Jurkat, Clone E6-1 (cell line): ENCODE data around the gene PLA2R1.
"Not testable (repeated sequence)": the region's sequence is repeated elsewhere in the genome, so short reads cannot be mapped to it uniquely, and the experiment has no call there.

Source experiments
- DNase-seq: peaks from one replicate; pipeline ENCODE4 v3.0.0-alpha.2; 2011; ENCODE audit warnings: low read depth, low spot score
- H3K4me3 ChIP-seq: 2 replicates; pipeline ENCODE4 v1.5.1; 2011; ENCODE audit warnings: mild to moderate bottlenecking, low read length, control low read depth, moderate library complexity

PLA2R1 gene

DNA sequence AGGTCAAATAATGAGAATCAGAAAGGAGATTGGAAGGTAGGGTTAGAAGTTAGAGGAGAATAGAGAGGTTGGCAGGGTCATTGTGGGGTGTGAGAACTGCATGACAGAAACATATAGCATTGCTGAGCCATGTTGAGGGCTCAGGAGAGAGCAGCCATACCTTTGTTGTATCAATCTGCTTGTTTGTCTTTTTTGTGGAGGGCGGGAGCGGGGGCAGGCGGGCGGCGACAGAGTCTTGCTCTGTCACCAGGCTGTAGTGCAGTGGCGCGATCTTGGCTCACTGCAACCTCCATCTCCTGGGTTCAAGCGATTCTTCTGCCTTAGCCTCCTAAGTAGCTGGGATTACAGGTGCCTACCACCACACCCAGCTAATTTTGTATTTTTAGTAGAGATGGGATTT lies 23.8 kb downstream of the PLA2R1 start:
- not testable (repeated sequence) for H3K4me3 ChIP-seq, DNase-seq

DNA sequence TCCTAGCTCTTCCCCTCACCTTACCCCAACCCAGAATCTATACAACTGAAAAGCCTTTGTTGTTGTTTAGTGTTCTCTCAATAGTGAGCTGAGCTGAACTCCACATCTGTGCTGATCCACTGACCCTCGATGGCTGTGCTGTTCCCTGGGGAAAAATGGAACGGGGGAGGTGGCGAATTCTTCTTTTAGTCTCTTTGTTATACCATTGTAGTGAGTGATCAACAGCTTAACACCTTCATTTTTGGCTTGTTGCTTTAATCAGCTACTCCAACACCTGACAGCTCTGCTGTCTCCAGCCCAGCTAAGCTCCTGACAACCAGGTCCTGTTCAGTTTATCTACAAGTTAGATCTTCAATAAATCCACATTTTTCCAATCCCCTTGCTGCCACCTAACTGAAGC lies 25.7 kb downstream of the PLA2R1 start:
- no peak overlapping the region for H3K4me3 ChIP-seq
- DNase-seq, result no peak

DNA sequence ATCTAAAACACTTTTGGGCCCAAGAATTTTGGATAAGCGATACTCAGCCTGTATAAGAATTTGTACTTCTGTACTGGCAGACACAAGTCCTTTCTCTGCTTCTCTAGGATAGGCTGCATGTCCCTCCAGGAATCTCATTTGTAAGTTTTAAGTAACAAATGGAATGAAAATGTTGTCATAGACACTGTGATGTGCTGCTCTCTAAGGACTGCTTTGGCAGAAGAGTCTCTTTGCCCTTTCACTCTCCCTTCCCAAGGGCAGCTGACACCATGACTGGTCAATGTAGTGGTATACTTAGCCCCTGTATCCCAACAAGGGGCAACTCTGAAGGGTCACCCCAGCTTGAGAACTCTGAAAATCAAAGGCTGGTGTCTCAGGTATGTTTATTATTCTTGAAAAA lies 27.3 kb downstream of the PLA2R1 start:
- no peak overlapping the region for H3K4me3 ChIP-seq
- DNase-seq, result no peak

DNA sequence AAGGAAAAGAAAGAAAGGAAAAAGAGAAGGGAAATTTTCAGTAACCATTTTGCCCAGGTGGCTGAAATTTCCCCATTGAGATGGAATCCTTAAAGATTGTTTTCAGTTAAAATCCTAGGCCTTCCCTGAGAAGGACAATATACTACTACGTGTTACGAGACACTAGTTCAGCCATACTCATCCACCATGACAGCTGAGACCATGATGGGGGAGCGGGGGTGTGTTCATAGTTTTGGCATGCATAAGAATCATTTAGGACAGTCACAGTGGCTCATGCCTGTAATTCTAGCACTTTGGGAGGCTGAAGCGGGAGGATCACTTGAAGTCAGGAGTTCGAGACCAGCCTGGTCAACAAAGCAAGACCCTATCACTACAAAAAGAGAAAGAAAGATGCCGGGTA lies 28.0 kb downstream of the PLA2R1 start:
- no peak overlapping the region for H3K4me3 ChIP-seq
- DNase-seq, result no peak

DNA sequence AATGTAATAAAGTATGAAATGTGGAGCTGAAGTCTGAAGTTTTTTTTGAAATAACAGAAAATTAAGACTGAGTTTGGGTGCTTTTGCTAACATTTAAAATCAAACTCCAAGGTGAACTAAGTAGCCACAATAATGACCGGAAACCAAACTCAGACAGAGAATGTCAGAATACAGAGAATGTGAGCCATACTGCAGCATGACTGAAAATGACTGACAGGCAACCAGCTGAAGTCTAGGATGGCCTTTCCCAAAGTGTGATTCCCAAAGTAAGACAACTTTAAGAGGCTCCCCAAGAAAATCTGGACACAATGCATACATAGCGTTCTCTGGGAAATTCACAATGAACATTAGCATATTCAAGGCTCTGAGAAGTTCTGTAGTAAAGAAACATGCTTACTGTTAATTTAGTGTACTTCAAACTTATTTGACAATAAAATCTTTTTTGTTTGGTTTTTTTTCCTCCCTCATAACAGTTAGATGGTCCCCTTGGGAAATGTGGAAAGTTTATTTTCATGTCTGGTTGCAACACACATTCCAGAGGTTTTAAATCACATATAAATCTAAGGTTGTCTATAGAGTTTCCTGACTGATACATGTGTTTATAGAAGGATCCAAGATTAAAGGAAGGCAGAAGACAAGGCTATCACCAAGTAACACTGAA lies 28.6 kb downstream of the PLA2R1 start:
- no peak for DNase-seq
- no peak overlapping the region for H3K4me3 ChIP-seq

DNA sequence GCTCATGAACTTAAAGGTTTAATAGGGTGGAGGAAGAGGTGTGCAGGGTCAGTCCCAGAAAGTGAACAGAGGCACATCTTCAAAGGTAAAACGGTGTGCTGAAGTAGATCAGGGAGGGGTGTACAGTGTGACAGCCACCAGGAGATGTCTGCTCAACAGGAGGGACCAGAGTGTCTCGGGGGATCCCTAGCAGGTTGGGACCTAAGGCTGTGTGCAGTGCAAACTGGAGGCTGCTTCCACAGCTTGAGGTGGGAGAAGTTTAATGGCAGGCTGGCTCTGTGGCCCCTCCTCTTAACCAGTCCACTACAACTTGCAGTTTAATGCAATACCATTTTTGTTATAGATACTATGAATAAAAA lies 33.2 kb downstream of the PLA2R1 start:
- DNase-seq, result no peak
- H3K4me3 ChIP-seq, result no peak overlapping the region

DNA sequence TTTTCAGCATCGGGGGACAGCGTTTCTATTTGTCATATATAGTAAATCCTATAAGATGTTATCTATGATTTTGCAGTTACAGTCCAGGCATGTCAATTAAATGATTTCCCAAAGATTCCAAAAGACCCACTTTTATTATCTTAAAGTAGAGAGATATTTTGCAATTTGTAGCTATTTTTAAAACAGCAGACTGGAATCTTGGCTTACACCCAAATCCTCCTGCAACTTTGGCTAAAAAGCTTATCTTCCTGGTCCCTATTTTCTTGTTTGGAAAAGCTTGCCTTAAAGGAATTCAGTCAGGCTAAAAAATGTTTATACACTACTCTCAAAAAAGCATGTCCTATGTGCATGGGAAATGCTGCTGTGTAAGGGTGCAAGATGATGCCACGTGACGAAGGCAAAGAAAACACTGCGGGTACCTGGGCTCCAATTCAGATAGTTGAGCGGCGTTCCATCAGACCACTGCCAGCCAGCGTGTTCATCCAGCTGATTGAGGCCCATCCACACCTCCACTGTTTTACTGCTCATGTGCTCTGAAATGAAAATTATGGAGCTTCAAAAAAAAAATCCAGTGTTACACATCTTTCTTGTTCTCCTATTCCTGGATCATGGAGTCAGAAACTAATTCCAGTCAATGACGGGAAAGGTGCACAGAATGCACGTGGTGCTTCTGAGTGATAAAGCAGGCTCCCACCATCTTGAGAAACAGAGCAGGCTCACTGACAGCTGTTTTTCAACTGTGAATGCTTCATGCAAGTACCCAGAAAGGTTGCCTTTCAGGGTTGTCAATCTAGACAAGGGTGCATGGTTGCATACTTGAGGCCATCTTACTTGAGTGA lies 33.8 kb downstream of the PLA2R1 start:
- DNase-seq, result no peak
- no peak overlapping the region for H3K4me3 ChIP-seq

DNA sequence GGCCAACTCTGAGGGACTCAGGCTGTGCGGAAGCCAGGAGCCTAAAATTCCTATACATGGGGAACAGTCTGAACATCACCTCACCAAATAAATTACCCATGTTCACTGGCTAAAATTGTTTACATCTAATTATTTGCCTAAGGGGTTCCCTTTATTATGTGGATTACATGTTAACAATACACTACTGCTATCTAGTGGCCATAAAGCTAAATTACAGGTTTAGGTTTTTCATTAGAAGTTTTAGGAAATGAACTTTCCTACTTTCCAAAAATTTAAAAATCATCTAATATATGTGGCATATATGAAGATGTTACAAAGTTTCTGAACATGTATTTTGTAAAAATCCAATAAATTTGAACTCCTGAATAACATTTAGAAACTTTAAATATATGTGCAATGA lies 40.3 kb downstream of the PLA2R1 start:
- H3K4me3 ChIP-seq, result no peak overlapping the region
- no peak for DNase-seq

DNA sequence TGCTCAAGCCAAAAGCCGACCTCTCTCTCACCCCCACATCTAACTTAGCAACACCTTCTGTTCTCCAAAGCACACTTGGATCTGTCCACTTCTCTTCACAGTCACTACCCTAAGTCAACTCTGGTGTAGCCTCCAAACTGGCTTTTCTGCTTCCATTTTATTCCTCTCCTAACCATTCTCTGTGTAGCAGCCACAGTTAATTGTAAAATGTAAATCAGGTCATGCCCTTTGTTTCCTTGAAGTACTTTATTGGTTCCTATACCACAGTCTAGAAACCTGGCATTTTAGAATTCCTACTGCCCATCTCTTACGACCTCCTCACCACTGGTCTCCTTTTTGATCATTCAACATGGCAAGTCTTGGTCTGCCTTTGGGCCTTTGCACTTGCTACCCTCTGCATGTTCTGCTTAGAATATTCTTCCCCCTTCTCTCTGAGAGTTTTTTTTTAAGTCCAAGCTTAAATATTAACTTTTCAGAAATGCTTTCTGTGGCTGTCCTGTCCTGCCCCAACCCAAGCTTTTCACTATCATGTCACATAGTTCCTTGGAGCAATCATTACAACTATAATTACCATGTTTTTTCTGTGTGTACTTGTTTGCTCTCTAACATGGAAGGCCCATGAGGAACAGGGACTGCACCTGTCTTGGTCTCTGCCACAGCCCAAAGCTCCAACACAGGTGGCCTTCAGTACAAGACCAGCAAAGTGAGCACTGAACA lies 42.9 kb downstream of the PLA2R1 start:
- DNase-seq, result no peak
- no peak overlapping the region for H3K4me3 ChIP-seq

DNA sequence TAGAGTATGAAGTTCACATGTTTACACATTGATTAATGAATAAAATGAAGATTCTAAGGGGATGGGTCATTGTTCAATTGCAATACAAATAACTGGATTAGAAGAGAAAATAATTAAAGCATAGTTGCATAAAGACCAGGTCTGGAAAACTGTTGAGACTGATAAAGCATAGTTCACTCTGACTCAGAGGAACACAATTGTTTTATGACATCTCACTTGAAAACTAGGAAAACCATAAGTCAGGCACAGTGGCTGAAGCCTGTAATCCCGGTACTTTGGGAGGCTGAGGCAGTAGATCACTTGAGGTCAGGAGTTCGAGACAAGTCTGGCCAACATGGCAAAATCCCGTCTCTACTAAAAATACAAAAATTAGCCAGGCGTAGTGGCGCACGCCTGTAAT lies 46.7 kb downstream of the PLA2R1 start:
- no peak overlapping the region for H3K4me3 ChIP-seq
- no peak for DNase-seq

DNA sequence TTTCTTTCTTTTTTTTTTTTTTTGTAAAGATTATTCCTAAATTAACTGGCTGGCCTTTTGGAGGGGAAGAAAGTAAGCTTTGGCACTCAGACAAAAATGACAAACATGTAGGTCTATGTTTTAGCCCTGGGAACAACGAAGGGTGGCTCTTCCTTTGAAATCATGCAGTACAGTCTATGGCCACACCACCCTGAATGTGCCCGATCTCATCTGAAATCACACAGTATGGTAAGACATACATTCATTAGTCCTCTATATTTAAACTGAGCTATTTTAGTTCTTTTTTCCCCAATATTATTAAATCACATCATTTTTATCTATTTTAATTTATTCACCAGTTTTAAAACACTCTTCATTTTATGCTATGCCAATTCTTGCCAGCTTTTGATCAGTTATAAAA lies 48.2 kb downstream of the PLA2R1 start:
- DNase-seq, result no peak

DNA sequence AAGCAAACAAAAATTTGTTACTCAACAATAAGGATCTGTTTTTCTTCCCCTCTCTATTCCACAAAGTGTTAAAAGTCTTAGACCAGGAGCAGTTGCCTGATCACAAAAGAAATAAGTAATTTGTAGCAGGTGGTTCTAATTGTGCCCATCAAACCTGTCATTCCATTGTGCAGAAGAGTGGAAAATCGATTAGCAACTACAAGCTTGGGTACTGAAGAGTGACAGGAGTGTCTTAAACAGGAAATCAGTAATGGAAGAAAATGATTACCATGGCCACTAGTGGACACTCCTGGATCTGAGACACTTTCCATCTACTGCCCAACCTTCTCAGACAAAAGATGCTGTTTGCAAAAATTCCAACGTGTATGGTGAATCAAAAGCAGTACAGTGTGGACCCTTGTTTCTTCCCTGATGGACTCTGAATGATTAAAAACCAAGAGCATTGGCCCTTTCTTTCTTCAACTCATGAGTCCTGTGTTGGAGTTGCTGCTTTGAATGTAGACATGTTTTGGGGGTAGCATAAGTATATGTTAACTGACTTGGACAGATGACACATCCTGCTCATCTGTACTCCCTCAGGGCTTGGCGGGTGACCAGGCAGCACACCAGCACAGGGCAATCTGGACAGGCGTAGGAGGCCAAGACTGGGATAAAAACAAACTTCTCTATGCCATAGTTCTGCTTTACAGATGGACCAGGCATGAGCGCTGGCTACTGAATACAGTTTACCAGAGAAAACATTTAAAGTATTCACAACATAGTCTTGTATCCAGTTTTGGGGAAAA lies 51.9 kb downstream of the PLA2R1 start:
- DNase-seq, result no peak

More for the DNA sequence above, 48.2 kb downstream of the PLA2R1 start:
- no peak overlapping the region for H3K4me3 ChIP-seq

DNA sequence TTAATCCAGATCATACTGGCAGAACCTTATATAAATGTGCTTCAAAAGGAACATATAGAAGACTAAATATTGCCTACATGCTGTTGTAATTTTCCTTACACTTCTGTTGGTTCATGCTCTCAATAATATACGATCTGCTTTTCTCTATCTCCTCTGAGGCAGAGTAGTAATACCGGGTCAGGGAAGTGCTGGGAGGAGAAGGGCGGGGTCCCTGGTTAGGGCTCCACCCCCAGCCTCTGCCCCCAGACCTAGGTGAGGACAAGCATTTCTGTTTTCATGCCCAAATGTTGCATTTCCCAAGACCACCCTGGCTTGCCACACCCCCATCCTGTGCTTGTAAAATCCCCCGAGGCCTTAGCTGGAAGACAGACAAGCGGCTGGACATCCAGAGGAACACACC lies 55.3 kb downstream of the PLA2R1 start:
- no peak for DNase-seq
- no peak overlapping the region for H3K4me3 ChIP-seq

More for the DNA sequence above, 51.9 kb downstream of the PLA2R1 start:
- H3K4me3 ChIP-seq, result no peak overlapping the region

DNA sequence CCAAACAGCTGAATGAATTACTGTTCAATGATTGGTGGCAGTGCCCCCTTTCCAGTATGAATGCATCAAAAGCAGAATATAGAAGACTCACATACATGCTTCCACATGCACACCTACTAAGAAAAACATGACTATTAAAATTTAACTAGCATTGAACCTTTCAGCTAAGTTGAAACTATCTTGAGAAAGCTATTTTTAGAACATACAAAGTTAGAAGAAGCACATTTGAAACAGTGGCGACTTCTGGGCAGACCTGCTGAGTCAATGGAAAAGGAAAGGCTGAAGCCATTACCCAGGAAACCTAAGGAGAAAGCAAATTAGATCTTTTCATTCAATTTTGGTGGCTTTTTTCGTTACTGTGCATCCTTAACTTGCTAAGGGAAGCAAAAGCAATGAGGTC lies 55.9 kb downstream of the PLA2R1 start:
- no peak overlapping the region for H3K4me3 ChIP-seq
- no peak for DNase-seq

DNA sequence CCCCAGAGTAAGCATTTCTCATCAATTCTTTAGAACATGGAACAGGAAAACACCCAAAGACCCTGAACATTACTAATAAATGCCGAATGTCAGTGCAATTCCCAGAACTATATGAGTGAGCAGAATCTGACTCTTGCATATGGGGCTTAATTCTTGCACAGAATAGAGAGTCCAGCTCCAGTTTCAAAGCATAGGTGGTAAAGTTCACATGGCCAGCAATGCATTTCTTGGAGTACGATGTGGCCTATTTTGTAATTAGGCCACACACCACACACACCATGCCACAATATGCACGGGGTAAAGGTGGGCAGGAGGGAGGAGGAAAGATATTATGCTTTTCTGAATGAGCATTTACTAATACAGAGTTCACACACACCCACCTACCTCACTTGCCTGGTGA lies 56.5 kb downstream of the PLA2R1 start:
- DNase-seq, result no peak
- H3K4me3 ChIP-seq, result no peak overlapping the region

DNA sequence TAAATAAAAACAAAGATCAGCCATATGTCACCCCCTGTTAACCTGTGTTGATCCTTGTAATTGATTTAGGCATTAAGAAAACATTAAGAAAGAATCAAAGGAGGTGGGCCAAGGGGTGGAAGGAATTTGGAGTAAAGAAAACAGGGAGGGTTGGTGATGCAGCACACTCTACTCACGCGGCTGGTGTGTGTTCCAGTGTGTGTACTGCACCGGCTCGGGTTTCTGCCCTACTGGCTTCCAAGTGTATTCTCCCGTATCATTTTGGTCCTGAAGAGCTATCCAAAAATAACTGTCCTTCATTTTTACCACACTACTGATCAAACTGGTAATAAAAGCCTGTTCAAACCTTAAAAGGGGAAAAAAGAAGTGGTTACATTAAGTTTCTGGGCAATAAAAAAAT lies 56.9 kb downstream of the PLA2R1 start:
- no peak overlapping the region for H3K4me3 ChIP-seq
- no peak for DNase-seq

DNA sequence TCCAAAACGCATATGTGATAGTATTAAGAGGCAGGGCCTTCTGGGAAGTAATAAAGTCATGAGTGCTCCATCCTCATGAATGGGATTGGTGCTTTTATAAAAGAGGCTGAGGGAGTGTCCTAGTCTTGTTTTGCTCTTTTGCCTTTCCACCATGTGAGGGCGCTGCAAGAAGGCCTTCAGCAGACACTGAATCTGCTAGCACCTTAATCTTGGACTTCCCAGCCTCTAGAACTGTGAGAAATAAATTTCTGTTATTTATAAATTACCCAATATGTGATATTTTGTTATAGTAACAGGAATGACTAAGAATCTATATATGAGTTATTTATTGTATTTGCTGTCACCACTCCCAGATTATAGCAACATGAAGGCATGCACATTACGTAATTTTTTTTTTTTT lies 63.5 kb downstream of the PLA2R1 start:
- no peak for DNase-seq
- H3K4me3 ChIP-seq, result no peak overlapping the region

DNA sequence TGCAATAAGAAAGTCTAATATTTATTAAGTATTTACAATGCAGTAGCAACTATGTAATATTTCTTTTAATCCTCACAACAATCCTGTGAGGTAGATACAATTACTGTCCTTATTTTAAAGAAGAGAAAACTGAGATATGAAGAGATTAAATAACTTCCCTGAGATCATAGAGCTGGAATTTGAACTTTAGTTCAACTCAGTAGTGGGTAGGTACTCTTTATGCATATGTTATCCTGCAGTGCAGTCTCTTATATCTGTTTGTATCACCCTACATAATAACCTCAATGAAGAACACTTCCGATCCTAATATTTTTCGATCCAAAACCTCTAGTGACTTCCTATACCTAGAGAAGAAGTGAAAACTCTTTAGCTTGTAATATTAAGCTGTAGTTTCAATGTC lies 64.2 kb downstream of the PLA2R1 start:
- DNase-seq, result no peak
- H3K4me3 ChIP-seq, result no peak overlapping the region

DNA sequence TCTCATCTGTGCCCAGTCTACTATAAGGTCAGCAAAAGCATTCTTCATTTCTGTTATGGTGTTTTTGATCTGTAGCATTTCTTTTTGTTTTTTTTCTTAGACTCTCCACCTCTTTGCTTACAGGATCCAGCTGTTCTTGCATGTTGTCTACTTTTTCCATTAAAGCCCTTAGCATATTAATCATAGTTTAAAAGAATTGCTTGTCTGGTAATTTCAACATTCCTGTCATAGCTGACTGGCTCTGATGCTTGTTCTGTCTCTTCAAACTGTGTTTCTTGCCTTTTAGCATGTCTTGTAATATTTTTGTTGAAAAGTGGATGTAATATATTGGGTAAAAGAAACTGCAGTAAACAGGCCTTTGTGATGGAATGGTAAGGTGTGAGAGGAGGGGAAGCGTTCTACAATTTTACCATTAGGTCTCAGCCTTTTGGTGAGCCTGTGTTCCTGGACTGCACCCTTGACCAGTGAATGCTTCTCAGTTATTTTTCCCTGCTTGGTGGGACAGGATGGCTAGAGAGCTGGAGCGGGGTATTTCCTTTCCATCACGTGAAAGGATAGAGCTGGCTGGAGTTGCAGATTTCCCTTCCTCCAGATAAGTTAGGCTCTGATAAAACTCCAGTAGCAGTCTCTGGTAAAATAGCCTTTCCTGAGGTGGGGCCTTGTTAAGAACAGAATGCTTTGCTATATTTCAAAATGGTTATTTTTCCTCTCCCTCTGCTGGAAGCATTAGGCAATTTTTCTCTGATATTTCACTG lies 65.4 kb downstream of the PLA2R1 start:
- DNase-seq, result no peak
- no peak overlapping the region for H3K4me3 ChIP-seq
